Activated gamma-delta T cell treated with Interleukin-2 at 50 U/mL for 16 hours (primary cell): ENCODE data around the gene DHRSX.
"Not testable (repeated sequence)": the region's sequence is repeated elsewhere in the genome, so short reads cannot be mapped to it uniquely, and the experiment has no call there.

Experiments used
- DNase-seq: peaks from one replicate; pipeline ENCODE4 v3.0.0-alpha.2; 2020

Gene DHRSX, protein sequence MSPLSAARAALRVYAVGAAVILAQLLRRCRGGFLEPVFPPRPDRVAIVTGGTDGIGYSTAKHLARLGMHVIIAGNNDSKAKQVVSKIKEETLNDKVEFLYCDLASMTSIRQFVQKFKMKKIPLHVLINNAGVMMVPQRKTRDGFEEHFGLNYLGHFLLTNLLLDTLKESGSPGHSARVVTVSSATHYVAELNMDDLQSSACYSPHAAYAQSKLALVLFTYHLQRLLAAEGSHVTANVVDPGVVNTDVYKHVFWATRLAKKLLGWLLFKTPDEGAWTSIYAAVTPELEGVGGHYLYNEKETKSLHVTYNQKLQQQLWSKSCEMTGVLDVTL

GRCh38 chrX:2500803-2501558, at the start of gene DHRSX, which contains the start of gene ZBED1:
DHRSX (minus strand) TSS chrX:2500976; CDS start chrX:2500925, 51 bp downstream.
ZBED1 (minus strand) TSS chrX:2500976; CDS start chrX:2490719, 10,257 bp downstream.
- DNase-seq, result peak; percentile 32

DNA sequence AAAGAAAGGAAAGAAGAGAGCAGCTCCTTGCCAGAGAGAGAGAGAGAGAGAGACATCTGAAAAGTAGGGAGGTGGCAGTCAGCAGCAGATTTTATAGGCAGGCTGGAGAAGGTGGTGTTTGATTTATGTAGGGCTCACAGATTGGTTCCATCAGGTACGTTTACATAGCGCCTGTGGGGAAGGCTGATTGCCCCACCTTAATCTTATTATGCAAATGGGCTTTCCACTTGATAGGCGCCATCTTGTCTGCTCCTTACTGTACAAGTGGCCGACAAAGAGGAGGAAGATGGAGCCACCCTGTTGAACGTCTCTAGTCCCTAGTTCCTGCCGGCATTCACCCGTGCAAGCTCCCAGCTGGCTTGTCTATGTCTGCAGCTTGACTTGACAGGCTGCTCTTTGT, 49.1 kb upstream of the DHRSX start:
- DNase-seq, result no peak

GRCh38 chrX:2548711-2549423, 48.1 kb upstream of the DHRSX start:
- DNase-seq, result no peak

DNA sequence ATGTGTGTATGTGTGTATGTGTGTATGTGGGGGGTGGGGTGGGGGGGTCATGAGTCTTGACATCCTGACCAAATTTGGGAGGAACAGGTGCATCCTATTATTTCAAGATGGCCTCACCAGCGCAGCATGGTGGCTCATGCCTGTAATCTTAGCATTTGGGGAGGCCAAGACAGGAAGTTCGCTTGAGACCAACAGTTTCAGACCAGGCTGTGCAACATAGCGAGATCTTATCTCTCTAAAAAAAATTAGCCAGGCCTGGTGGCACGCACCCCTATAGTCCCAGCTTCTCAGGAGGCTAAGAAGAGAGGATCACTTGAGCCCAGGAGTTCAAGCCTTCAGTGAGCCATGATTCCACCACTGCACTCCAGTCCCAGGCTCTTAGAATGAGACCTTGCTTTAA, 47.0 kb upstream of the DHRSX start:
- no peak for DNase-seq

DNA sequence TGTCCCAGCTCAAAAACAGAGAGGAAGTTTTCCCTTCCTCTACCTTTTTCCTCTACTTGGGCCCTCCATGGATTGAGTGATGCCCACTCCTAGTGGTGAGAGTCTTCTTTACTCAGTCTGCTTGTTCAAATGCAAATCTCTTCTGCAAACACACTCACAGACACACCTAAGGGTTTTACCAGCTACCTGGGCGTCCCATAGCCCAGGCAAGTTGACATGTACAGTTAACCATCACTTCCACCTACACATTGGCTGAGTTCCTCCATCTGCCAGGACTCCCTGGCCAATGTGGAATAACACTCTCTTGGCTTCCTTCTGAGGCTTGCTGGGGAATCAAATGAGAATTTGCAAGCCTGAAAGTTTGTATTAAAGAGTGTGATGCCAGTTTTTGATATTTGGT, 45.7 kb upstream of the DHRSX start:
- no peak for DNase-seq

GRCh38 chrX:2545144-2545543, 44.4 kb upstream of the DHRSX start:
- DNase-seq, result no peak

GRCh38 chrX:2542826-2543521, 42.2 kb upstream of the DHRSX start:
- DNase-seq, result no peak

- DNase-seq, result no peak
These were observed 40.8 kb upstream of the DHRSX start for GRCh38 chrX:2541603-2542002.

- no peak for DNase-seq
These were observed 39.7 kb upstream of the DHRSX start for GRCh38 chrX:2540426-2540947.

DNA sequence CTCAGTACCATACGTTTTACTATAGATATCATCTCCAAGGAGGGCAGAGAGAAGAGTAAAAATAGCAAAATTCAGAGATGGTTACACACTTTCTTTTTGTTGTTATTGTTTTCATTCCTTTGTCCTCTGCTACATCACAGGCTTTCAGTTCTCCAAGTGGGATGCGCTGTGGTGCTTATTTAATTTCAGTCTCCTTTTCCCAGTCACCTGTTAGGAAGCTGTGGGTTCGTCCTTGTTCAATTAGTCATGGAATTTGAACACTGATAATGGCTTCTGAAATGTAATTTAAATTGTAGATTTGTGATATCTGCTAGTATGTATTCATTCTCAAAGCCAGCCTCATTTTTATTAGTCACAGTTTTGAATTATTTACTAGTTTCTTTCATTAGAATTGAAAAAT, 38.8 kb upstream of the DHRSX start:
- DNase-seq, result no peak

- DNase-seq, result no peak
These were observed 37.4 kb upstream of the DHRSX start for GRCh38 chrX:2538031-2538757.

DNA sequence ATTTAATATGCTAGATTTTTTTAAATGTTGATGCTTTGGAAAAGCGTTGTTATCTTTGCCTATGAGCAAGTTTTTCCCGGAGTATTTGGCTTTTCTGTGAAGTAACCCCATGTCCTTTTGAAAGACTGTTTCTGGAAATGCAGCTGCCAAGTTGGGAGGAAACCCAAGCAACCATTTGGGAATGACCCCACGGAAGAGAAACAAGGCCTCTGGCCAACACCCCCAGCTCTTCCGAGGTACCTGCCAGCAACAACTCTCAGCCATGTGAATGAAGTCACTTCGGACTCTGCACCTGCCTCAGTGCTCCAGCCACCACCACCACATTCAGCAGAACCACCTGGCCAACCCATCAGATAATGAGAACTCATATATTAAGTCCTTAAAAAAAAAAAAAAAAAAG, 36.2 kb upstream of the DHRSX start:
- DNase-seq, result no peak

GRCh38 chrX:2536141-2536540, 35.4 kb upstream of the DHRSX start:
- no peak for DNase-seq

DNA sequence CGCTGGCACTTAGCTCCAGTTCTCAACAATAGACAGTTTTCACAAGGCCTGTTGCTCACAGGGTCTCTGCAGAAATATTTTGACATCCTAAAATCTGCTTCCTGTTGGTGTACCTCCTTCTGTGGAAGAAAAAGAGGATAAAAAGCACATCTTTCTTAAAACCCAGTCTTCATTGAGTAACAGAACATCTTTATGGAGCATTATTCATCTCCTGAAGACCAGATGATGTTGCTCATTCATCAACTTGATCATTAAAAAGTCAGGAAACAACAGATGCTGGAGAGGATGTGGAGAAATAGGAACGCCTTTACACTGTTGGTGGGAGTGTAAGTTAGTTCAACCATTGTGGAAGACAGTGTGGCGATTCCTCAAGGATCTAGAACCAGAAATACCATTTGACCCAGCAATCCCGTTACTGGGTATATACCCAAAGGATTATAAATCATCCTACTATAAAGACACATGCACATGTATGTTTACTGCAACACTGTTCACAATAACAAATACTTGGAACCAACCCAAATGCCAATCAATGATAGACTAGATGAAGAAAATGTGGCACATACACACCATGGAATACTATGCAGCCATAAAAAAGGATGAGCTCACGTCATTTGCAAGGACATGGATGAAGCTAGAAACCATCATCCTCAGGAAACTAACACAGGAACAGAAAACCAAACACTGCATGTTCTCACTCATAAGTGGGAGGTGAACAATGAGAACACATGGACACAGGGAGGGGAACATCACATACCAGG, 33.7 kb upstream of the DHRSX start:
- DNase-seq, result not testable (repeated sequence)

DNA sequence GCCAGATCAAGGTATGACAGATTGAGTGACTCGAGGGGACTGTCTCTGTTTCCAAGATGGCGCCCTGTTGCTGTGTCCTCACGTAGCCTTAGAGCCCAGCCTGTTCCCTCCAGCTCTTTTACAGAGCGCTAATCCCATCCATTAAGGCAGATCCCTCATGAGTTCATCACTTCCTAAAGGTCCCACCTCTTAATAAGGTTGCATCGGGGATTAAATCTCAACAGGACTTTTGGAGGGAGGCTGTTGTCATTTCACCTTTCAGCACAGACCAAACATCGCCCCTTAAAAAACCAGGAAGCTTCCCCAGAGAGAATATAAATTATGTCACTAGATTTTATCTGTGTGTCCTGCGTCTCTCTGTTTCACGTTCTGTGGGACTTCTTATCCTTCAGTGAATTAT, 32.6 kb upstream of the DHRSX start:
- DNase-seq, result no peak

- DNase-seq, result no peak
These were observed 25.6 kb upstream of the DHRSX start for GRCh38 chrX:2526390-2526789.

DNA sequence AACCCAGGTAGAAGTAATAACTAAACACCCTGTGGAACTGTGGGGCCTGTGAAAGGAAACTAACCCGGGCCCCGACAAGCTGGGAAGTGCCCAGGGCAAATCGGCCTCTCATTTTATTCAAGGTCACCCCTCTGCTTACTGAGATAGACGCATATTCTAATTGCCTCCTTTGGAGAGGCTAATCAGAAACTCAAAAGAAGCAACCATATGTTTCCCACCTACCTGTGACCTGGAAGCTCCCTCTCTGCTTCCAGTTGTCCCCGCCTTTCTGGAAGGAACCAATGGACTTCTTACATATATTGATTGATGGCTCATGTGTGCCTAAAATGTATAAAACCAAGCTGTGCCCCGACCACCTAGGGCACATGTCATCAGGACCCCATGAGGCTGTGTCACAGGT, 23.1 kb upstream of the DHRSX start:
- DNase-seq, result no peak

GRCh38 chrX:2521927-2522386, 21.2 kb upstream of the DHRSX start:
- DNase-seq, result no peak

DNA sequence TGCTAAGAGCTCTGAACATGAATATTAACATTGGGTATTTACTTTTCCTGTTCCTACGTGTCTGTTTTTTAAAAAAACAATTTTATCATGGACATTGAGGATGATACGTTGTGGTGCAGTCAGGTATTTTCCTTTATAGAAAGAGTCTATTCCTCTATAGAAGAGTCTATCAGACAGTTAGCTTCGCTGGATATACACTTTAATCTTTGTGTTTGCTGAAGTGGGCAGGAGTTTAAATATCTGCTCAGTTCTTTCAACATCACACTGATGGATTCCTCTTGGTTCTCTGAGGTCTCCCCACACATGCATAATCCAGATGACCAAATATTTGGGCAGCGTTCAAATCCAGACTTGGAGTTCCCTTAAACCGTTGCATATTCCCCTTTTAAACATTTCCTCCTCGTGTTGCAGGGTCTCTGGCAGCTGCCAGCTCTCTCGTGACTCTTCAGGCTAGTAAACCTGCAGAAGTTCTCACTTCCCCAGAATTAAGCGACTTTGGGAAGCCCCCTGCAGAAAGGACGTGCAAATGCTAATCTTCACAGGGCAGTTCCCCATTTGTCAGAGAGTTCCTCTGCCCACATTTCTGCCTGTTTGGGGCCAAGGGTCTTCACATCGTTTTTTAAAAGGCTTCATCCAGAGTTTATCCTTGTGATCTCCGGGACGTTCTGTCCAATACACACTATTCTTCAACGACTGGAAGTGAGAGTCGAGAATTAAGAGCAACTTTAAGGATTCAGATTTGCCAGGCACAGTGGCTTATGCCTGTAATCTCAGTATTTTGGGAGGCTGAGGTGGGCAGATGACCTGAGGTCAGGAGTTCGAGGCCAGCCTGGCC, 20.5 kb upstream of the DHRSX start:
- DNase-seq, result no peak

DNA sequence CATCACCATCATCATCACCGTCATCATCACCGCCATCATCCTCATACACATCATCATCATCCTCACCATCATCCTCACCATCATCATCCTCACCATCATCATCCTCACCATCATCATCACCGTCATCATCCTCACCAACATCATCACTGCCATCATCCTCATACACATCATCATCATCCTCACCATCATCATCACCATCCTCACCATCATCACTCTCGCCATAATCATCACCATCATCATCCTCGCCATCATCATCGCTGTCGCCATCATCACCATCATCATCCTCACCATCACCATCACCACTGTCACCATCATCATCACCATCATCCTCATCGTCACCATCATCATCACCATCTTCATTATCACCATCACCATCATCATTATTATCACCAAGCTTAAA, 19.8 kb upstream of the DHRSX start:
- DNase-seq, result no peak
